Ovary (tissue), 3 donors: Measurements from ENCODE around the gene NEAT1.

ENCODE experiments used
- EP300 ChIP-seq: sonication (generic); formaldehyde crosslinking; IDR thresholded peaks from one replicate; pipeline ENCODE4 v1.6.1; 2017; ENCODE audit warnings: antibody characterized with exemption
- POLR2A ChIP-seq: fragments of 450-650 bp; IDR thresholded peaks from one replicate; pipeline ENCODE4 v1.6.1; 2017; ENCODE audit warnings: antibody characterized with exemption, mild to moderate bottlenecking, moderate library complexity
- TF ChIP-seq, protein P1 (sequence below), 3 donors: fragments of 450-650 bp in 2 of 3; fragments of 200-600 bp in 1 of 3; IDR thresholded peaks; one replicate each; pipeline versions ENCODE4 v1.5.1 to v1.8.0; 2016 to 2022; ENCODE audit warnings: antibody characterized with exemption in 3 of 3, mild to moderate bottlenecking in 1 of 3
- donor health status: DM: no; HTN: no; CAD: no.

- TF ChIP-seq, protein P1, sequence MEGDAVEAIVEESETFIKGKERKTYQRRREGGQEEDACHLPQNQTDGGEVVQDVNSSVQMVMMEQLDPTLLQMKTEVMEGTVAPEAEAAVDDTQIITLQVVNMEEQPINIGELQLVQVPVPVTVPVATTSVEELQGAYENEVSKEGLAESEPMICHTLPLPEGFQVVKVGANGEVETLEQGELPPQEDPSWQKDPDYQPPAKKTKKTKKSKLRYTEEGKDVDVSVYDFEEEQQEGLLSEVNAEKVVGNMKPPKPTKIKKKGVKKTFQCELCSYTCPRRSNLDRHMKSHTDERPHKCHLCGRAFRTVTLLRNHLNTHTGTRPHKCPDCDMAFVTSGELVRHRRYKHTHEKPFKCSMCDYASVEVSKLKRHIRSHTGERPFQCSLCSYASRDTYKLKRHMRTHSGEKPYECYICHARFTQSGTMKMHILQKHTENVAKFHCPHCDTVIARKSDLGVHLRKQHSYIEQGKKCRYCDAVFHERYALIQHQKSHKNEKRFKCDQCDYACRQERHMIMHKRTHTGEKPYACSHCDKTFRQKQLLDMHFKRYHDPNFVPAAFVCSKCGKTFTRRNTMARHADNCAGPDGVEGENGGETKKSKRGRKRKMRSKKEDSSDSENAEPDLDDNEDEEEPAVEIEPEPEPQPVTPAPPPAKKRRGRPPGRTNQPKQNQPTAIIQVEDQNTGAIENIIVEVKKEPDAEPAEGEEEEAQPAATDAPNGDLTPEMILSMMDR (IDR thresholded peaks at IDR 0.05), result no peak
- TF ChIP-seq POLR2A (no peak), EP300 (no peak)
Observed at GRCh38 chr11:65404210-65404609, 18.4 kb upstream of the NEAT1 start.
